ENCODE data around the gene PRDM1.

GRCh38 chr6:106143665-106144064 is 57.5 kb downstream of the PRDM1 start:
- TF ChIP-seq CTCF (IDR thresholded peaks at IDR 0.05) (no peak), POLR2A (IDR thresholded peaks at IDR 0.05) (no peak)

All from body of pancreas (tissue), 4 donors.